Fibroblast of villous mesenchyme (primary cell): ENCODE results near the gene USP6NL. TPM values are rescaled to one million over a fixed set of nuclear protein-coding genes. Genes with fewer than 3 reads are reported as not detected.

ENCODE experiments used
- DNase-seq: peaks from one replicate; pipeline ENCODE4 v3.0.0-alpha.2; 2010; ENCODE audit warnings: low read depth
- H3K4me3 ChIP-seq: 2 replicates; pipeline ENCODE4 v1.5.1; 2011; ENCODE audit warnings: low read depth, mild to moderate bottlenecking, low read length
- total RNA-seq: library from RNA; depleted of rRNA; stranded (reverse); fragments of >200 nt; gene quantifications from 2 replicates; pipeline ENCODE4 v1.2.3, GENCODE V29; 2012
- TF ChIP-seq, protein P1 (sequence below): IDR thresholded peaks from 2 replicates; pipeline ENCODE4 v1.5.1; 2012; ENCODE audit warnings: low read depth, mild to moderate bottlenecking, low read length; ENCODE audit not compliant: insufficient read depth

The USP6NL gene
- total RNA-seq, 1 donor, result 12.5 TPM

DNA sequence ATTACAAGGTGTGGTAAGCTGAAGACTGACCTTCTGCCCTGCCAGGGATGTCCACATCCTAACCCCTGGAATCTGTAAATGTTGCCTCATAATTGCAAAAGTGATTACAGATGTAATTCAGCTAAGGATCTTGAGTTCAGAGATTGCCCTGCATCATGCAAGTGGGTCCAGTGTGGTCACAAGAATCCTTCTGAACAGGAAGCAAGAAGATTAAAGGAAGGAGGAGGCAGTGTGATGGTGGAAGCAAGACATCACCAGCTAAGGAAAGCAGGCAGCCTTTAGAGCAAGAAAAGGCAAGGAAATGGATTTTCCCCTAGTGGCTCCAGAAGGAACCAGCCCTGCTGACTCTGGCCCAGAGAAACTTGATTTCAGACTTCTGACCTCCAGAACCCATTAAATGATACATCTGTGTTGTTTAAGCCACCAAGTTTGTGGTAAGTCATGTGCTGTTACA lies 78.1 kb downstream of the USP6NL start:
- H3K4me3 ChIP-seq, result no peak overlapping the region
- DNase-seq, result peak; percentile 88
- TF ChIP-seq, protein P1, sequence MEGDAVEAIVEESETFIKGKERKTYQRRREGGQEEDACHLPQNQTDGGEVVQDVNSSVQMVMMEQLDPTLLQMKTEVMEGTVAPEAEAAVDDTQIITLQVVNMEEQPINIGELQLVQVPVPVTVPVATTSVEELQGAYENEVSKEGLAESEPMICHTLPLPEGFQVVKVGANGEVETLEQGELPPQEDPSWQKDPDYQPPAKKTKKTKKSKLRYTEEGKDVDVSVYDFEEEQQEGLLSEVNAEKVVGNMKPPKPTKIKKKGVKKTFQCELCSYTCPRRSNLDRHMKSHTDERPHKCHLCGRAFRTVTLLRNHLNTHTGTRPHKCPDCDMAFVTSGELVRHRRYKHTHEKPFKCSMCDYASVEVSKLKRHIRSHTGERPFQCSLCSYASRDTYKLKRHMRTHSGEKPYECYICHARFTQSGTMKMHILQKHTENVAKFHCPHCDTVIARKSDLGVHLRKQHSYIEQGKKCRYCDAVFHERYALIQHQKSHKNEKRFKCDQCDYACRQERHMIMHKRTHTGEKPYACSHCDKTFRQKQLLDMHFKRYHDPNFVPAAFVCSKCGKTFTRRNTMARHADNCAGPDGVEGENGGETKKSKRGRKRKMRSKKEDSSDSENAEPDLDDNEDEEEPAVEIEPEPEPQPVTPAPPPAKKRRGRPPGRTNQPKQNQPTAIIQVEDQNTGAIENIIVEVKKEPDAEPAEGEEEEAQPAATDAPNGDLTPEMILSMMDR, result peak; percentile 47

DNA sequence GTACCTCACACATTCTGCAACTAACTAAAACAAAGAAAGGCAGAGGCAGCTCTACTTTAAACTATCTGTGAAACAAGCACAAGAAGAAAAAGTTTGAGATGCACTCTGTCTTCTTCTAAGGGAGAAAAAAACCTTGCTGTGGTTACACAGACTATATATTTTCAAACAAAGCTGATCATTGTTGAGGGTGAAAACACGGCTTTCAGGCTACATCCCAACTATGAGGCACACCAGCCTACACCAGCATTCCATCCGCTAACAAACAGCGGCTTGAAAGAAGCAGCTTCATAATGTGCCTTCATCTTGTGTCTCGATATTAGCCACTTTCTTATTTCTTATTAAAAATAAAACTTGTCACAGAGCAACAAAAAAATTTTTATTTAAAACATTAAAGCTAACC lies 79.1 kb downstream of the USP6NL start:
- H3K4me3 ChIP-seq, result no peak overlapping the region
- peak; percentile 36 for DNase-seq
- TF ChIP-seq, protein P1, result no peak

DNA sequence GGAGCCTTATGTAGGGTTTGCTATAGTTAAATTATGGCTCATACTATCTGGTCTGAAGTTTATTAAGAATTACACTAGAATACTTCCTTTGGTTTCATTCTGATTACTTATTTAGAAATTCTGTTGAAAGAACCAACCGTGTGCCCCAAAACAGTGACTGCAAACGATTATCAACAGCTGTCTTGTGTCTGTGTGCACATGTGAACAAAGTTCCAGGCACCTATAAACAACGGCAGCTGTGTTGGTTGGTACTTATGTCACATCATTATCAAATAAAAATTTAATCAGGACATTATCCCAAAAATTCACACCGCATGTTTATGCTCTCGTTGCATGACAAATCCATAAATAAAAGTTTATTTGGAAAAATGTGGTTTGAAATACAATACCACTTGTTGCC lies 80.6 kb downstream of the USP6NL start:
- TF ChIP-seq, protein P1, result no peak
- DNase-seq, result peak; percentile 67
- no peak overlapping the region for H3K4me3 ChIP-seq

DNA sequence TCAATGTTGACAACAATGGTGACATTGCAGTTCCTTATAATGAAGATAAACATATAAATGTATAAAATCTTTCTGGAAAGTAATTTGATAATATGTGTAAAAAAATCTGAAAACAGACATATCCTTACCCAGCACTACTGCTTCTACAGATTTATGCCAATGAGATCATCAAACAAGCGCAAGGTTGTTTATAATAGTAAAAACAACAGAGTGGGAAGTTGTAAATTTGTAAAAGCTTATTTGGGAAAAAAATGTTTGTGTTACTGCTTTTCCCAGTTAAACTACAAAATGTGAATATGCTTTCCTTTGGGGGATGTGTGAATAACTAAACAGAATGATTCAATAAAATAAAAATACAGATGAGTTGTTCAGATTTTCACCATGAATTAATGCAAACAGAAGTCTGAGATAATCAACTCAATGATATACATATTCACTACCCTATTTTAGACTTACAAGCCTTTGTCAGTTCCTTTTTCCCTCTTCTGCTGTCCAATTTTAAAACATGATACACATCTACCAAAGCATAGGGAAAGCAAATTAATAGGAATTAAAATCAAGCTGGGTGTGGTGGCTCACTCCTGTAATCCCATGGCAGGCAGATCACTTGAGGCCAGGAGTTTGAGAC lies 82.1 kb downstream of the USP6NL start:
- no peak overlapping the region for H3K4me3 ChIP-seq
- peak; percentile 49 for DNase-seq
- TF ChIP-seq, protein P1, result no peak

DNA sequence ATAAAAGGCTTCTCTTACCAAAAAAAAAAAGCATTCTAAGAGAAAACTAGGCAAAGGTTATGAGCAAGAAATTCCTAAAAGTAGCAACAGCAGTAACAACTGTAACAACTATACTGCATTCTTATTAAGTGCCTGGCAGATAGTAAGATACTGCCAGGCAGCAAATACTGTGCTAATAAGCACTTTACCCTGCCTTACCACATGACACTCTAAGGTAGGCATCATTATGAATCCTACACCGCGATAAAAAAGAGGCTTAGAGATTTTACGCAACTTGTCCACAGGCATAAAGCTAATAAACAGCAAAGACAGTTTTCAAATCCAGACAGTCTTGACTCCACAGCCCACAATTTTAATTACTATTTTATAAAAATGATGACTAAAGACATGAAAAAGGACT lies 83.2 kb downstream of the USP6NL start:
- H3K4me3 ChIP-seq, result no peak overlapping the region
- peak; percentile 74 for DNase-seq
- TF ChIP-seq, protein P1, result no peak

DNA sequence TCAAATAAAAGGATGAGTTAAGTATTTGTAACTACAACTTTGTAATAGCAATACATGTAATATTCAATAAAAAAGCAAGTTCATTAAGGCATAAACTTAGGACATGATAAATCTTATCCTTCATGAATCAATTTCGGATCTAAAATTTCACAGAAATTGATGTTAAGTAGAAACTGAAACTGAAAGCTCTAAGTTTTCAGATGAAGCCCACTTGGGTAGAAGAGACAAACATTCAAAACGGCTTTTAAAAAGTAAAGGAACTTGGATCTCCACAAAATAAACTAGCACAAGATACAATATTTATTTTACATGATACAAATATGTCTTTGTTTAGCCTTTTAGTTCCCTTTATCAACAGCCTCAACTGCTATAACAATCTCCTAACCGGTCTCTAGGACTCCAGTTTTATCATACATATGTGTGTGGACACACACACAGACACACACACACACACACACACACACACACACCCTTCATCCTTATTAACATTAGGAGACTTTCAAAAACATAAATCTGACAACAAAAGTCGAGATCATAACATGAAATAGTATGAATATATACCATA lies 83.7 kb downstream of the USP6NL start:
- DNase-seq, result peak; percentile 44
- peak overlapping the region; percentile 22 for H3K4me3 ChIP-seq

More for the DNA sequence above, 83.7 kb downstream of the USP6NL start:
- TF ChIP-seq, protein P1, result no peak
